ENCODE data around the gene ZNF575. TPM values are rescaled to one million over a fixed set of nuclear protein-coding genes. Genes with fewer than 3 reads are reported as not detected.

The ZNF575 gene
- polyA plus RNA-seq, 3 donors, result 0.25 to 0.79 (median 0.29) TPM

- intact Hi-C loops (cut with micrococcal nuclease), result loop anchor here in 1 of 2 donors (5.0 kb wide), 1 partner anchor 52 kb away; the partner anchor contains the start of gene ZNF575
- Mint-ChIP-seq H3K27me3 (ENCODE audit: low read depth in 3 of 3) (no peaks in the 10 kb centered on the region), H3K9me3 (no peaks in the 10 kb centered on the region), H3K4me1 (peaks cover 33% of the 10 kb centered on the region), H3K27ac (peak overlapping the region; percentile 31 to 88 (median 76)), H3K4me3 (no peak overlapping the region), H3K36me3 (peaks cover 15 to 26% of the 10 kb centered on the region in 2 donors)
- H3K9me3 ChIP-seq (replicated peaks in 1 of 2; ENCODE audit: control insufficient read depth in 1 of 2, insufficient read depth in 1 of 2, low read length in 2 of 2), result no peaks in the 10 kb centered on the region
- no CpG with 5 or more reads among the region's 1 CpG for WGBS (ENCODE audit: insufficient coverage)
- H3K79me2 ChIP-seq (ENCODE audit: insufficient read depth, low read length), result no peaks in the 10 kb centered on the region
- no peak overlapping the region for H3K9ac ChIP-seq (ENCODE audit: insufficient read depth, low read length, poor library complexity, severe bottlenecking)
- no peak for DNase-seq
- H2AFZ ChIP-seq (ENCODE audit: insufficient read depth, low read depth, low read length, poor library complexity, severe bottlenecking), result peak overlapping the region; percentile 24
- no peaks in the 10 kb centered on the region for H4K20me1 ChIP-seq (ENCODE audit: insufficient read depth, low read length)
- H3K4me1 ChIP-seq (ENCODE audit: control insufficient read depth in 1 of 2, insufficient read depth in 2 of 2, low read length in 2 of 2), result peaks cover 26 to 29% of the 10 kb centered on the region in 2 donors
- H3K27me3 ChIP-seq (ENCODE audit: control insufficient read depth in 2 of 2, insufficient read depth in 2 of 2, low read length in 2 of 2), result no peaks in the 10 kb centered on the region
- H3K27ac ChIP-seq (ENCODE audit: low read depth in 1 of 2, low read length in 2 of 2), result peak overlapping the region in 1 of 2 donors; percentile 63
- H3K4me2 ChIP-seq (replicated peaks; ENCODE audit: extremely low read depth, low read length, poor library complexity, severe bottlenecking), result no peak overlapping the region
- H3K36me3 ChIP-seq (replicated peaks in 1 of 2; ENCODE audit: control insufficient read depth in 1 of 2, insufficient read depth in 2 of 2, low read length in 2 of 2), result peaks cover 0 to 6% of the 10 kb centered on the region in 2 donors
- H3K4me3 ChIP-seq (replicated peaks in 1 of 3; ENCODE audit: low read depth in 2 of 3, low read length in 3 of 3), result no peak overlapping the region
- TF ChIP-seq CTCF (IDR thresholded peaks at IDR 0.05), result no peak
These were observed 51.5 kb downstream of the ZNF575 start for GRCh38 chr19:43584484-43584883.

Other genes starting within 250 kb of the ZNF575 start
- gene CD177, start 179.5 kb upstream of the ZNF575 start, polyA plus RNA-seq, result not detected
- gene TEX101, start 118.3 kb upstream of the ZNF575 start, polyA plus RNA-seq, result under 1 TPM in 1 of 3 donors, not detected in 2; 0.16 TPM
- gene LYPD3, start 67.6 kb upstream of the ZNF575 start, polyA plus RNA-seq, result 10 to 100 TPM in 1 of 3 donors, under 1 TPM in 2; 0.24 to 22.9 (median 0.48) TPM
- 1 to 10 TPM; 1.4 to 3.4 (median 1.7) TPM for gene PHLDB3, start 28.4 kb upstream of the ZNF575 start, polyA plus RNA-seq
- gene ETHE1, start 6.0 kb upstream of the ZNF575 start, polyA plus RNA-seq, result 100 to 1,000 TPM in 2 of 3 donors, 10 to 100 TPM in 1; 71.2 to 135 (median 111) TPM
- gene XRCC1, start 42.3 kb downstream of the ZNF575 start, polyA plus RNA-seq, result 10 to 100 TPM; 13.1 to 23.0 (median 19.3) TPM
- gene PINLYP, start 42.6 kb downstream of the ZNF575 start, polyA plus RNA-seq, result 1 to 10 TPM in 1 of 3 donors, under 1 TPM in 2; 0.83 to 1.3 (median 0.93) TPM
- 10 to 100 TPM in 1 of 3 donors, 1 to 10 TPM in 2; 1.8 to 49.6 (median 2.9) TPM for gene IRGQ, start 62.9 kb downstream of the ZNF575 start, polyA plus RNA-seq
- gene ZNF576, start 63.4 kb downstream of the ZNF575 start, polyA plus RNA-seq, result 1 to 10 TPM; 3.6 to 8.4 (median 7.2) TPM
- under 1 TPM in 1 of 3 donors, not detected in 2; 0.36 TPM for gene SRRM5, start 78.9 kb downstream of the ZNF575 start, polyA plus RNA-seq
- 1 to 10 TPM; 3.8 to 5.6 (median 3.9) TPM for gene ZNF428, start 86.4 kb downstream of the ZNF575 start, polyA plus RNA-seq
- under 1 TPM; 0.10 to 0.91 (median 0.31) TPM for gene CADM4, start 106.7 kb downstream of the ZNF575 start, polyA plus RNA-seq
- gene PLAUR, start 137.0 kb downstream of the ZNF575 start, polyA plus RNA-seq, result 1,000 to 10,000 TPM in 1 of 3 donors, 100 to 1,000 TPM in 2; 212 to 1,340 (median 284) TPM
- not detected for gene IRGC, start 182.9 kb downstream of the ZNF575 start, polyA plus RNA-seq
- 10 to 100 TPM in 1 of 3 donors, 1 to 10 TPM in 2; 1.3 to 26.1 (median 2.4) TPM for gene SMG9, start 221.8 kb downstream of the ZNF575 start, polyA plus RNA-seq
- 10 to 100 TPM; 12.9 to 70.4 (median 17.1) TPM for gene KCNN4, start 247.8 kb downstream of the ZNF575 start, polyA plus RNA-seq